ENCODE results near the gene MAP4K4.
"Not testable (repeated sequence)": the region's sequence is repeated elsewhere in the genome, so short reads cannot be mapped to it uniquely, and the experiment has no call there.

MAP4K4 gene

GRCh38 chr2:101930847-101931246 lies 233.3 kb downstream of the MAP4K4 start:
- DNase-seq: no peak

- DNase-seq: no peak
Measured at GRCh38 chr2:101931402-101931801, 233.9 kb downstream of the MAP4K4 start.

GRCh38 chr2:101935764-101936163 lies 238.3 kb downstream of the MAP4K4 start:
- not testable (repeated sequence) for DNase-seq

GRCh38 chr2:101942851-101943250 lies 245.3 kb downstream of the MAP4K4 start:
- no peak for DNase-seq
